Lower lobe of right lung (tissue), 2 donors: ENCODE measurements around the gene GDAP1L1. TPM values are rescaled to one million over a fixed set of nuclear protein-coding genes. Genes with fewer than 3 reads are reported as not detected.
"Not testable (repeated sequence)": the region's sequence is repeated elsewhere in the genome, so short reads cannot be mapped to it uniquely, and the experiment has no call there.

Experiments
- ATAC-seq, 2 donors: fragments of 200-7000 bp; cut with Tn5 transposase; one replicate each; pipeline ENCODE4 v1.9.1; 2020 to 2022; ENCODE audit warnings: mild to moderate bottlenecking in 2 of 2, moderate library complexity in 2 of 2
- DNase-seq: peaks from one replicate; pipeline ENCODE4 v3.0.0-alpha.2; 2020
- H3K27ac ChIP-seq: fragments of 200-600 bp; one replicate; pipeline ENCODE4 v1.8.0; 2022
- H3K27me3 ChIP-seq: fragments of 200-600 bp; one replicate; pipeline ENCODE4 v1.8.0; 2022; ENCODE audit warnings: low read depth
- H3K36me3 ChIP-seq: fragments of 200-600 bp; one replicate; pipeline ENCODE4 v1.8.0; 2022; ENCODE audit warnings: mild to moderate bottlenecking
- H3K4me1 ChIP-seq: fragments of 200-600 bp; one replicate; pipeline ENCODE4 v1.8.0; 2022
- H3K4me3 ChIP-seq: fragments of 200-600 bp; one replicate; pipeline ENCODE4 v1.8.0; 2022; ENCODE audit warnings: mild to moderate bottlenecking
- H3K9me3 ChIP-seq: fragments of 200-600 bp; one replicate; pipeline ENCODE4 v1.8.0; 2022
- intact Hi-C: fragments of 100-400 bp; cut with DNase I; formaldehyde crosslinking; loops from one replicate; pipeline ENCODE4 v1.11.0; 2022
- total RNA-seq: library from RNA; stranded (reverse); fragmentation: NEBNext Ultra II Directional; extraction: Animal tissue kit (Norgen Biotek cat#: 25700); gene quantifications from one replicate; pipeline ENCODE4 v1.2.1, GENCODE V29; 2021
- TF ChIP-seq, protein P1 (sequence below): fragments of 200-600 bp; IDR thresholded peaks from one replicate; pipeline ENCODE4 v1.8.0; 2022; ENCODE audit warnings: antibody characterized with exemption, mild to moderate bottlenecking
- donor health status: DM: no; HTN: yes; CAD: no; lungs with severe emphysema.

GDAP1L1 gene
- total RNA-seq, 1 donor from 2014 or later: not detected

GRCh38 chr20:44234566-44235317 is 12.4 kb upstream of the GDAP1L1 start:
- H3K36me3 ChIP-seq: no peaks in the 10 kb centered on the region
- intact Hi-C loops: no loop called here
- TF ChIP-seq, protein P1, sequence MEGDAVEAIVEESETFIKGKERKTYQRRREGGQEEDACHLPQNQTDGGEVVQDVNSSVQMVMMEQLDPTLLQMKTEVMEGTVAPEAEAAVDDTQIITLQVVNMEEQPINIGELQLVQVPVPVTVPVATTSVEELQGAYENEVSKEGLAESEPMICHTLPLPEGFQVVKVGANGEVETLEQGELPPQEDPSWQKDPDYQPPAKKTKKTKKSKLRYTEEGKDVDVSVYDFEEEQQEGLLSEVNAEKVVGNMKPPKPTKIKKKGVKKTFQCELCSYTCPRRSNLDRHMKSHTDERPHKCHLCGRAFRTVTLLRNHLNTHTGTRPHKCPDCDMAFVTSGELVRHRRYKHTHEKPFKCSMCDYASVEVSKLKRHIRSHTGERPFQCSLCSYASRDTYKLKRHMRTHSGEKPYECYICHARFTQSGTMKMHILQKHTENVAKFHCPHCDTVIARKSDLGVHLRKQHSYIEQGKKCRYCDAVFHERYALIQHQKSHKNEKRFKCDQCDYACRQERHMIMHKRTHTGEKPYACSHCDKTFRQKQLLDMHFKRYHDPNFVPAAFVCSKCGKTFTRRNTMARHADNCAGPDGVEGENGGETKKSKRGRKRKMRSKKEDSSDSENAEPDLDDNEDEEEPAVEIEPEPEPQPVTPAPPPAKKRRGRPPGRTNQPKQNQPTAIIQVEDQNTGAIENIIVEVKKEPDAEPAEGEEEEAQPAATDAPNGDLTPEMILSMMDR: no peak
- no peak overlapping the region for H3K27ac ChIP-seq
- no peak for ATAC-seq
- H3K4me1 ChIP-seq: no peaks in the 10 kb centered on the region
- H3K9me3 ChIP-seq: no peaks in the 10 kb centered on the region
- H3K4me3 ChIP-seq: no peak overlapping the region
- DNase-seq: no peak
- no peaks in the 10 kb centered on the region for H3K27me3 ChIP-seq

GRCh38 chr20:44235702-44236101 is 11.4 kb upstream of the GDAP1L1 start:
- ATAC-seq: no peak
- no peak for DNase-seq
- Histone ChIP-seq H3K27me3 (no peaks in the 10 kb centered on the region), H3K4me1 (no peaks in the 10 kb centered on the region), H3K27ac (no peak overlapping the region), H3K9me3 (no peaks in the 10 kb centered on the region), H3K4me3 (no peak overlapping the region), H3K36me3 (no peaks in the 10 kb centered on the region)
- TF ChIP-seq, protein P1: no peak
- intact Hi-C loops: no loop called here

DNA sequence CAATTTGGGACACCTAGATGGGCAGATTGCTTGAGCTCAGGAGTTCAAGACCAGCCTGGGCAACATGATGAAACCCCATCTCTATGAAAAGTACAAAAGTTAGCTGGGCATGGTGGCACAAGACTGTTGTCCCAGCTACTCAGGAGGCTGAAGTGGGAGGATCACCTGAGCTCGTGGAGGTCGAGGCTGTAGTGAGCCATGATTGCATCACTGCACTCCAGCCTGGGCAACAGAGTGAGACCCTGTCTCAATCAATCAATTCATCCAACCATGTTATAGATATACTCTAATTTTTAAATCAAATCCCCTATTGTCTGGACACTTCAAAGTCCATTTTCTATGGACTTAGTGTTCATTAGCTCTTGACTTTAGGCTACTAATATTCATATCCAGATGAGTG is 10.3 kb upstream of the GDAP1L1 start:
- DNase-seq, H3K27me3 ChIP-seq, ATAC-seq, H3K4me3 ChIP-seq, H3K4me1 ChIP-seq, H3K27ac ChIP-seq, H3K9me3 ChIP-seq, intact Hi-C loops, H3K36me3 ChIP-seq: not testable (repeated sequence)

DNA sequence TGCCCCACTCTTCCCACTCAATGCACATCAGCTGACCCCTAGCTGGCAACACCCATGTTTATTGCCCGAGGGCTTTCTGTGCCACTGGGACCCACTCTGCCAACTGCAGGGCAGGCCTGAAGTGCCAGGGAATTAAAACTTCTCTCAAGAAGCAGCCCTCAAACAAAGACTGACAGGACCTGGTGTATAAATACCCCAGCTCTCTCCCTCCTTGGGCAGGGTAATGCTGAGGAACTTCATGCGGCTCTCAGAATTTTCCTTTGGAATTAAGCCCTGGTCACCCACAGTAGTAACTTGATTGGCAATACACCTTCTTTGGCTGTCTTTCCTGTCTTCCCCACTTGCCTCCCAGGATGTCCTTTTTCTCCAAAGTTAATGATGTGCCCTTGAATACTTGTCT is 5.3 kb upstream of the GDAP1L1 start:
- no peak overlapping the region for H3K27ac ChIP-seq
- no peak for ATAC-seq
- intact Hi-C loops: no loop called here
- H3K4me1 ChIP-seq: no peaks in the 10 kb centered on the region
- no peaks in the 10 kb centered on the region for H3K27me3 ChIP-seq
- no peaks in the 10 kb centered on the region for H3K9me3 ChIP-seq
- no peak for DNase-seq
- TF ChIP-seq, protein P1: no peak
- H3K36me3 ChIP-seq: no peaks in the 10 kb centered on the region
- no peak overlapping the region for H3K4me3 ChIP-seq

DNA sequence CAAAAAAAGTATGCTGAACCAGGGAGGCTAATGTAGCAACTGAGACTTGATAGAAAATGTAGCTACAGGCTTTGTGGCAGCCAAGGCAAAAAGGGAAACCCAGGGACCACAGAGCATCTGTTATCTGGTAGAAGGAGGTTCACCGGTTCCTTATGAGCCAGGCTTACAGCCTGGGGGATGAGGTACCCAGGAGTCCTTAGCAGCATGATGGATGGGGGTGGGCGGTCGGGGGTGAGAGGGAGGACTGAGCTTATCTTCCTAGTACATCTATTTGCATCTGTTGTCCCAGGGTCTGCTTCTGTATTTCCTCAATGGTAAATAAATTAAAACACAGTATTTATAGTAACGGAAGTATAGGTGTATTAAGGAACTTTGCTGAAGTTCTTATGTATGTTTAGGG is 1.1 kb upstream of the GDAP1L1 start:
- Histone ChIP-seq H3K27ac (no peak overlapping the region), H3K4me1 (no peaks in the 10 kb centered on the region), H3K4me3 (no peak overlapping the region), H3K36me3 (no peaks in the 10 kb centered on the region), H3K27me3 (peaks cover 19% of the 10 kb centered on the region), H3K9me3 (no peaks in the 10 kb centered on the region)
- TF ChIP-seq, protein P1: no peak
- ATAC-seq (no peak), DNase-seq (no peak)
- intact Hi-C loops: no loop called here

DNA sequence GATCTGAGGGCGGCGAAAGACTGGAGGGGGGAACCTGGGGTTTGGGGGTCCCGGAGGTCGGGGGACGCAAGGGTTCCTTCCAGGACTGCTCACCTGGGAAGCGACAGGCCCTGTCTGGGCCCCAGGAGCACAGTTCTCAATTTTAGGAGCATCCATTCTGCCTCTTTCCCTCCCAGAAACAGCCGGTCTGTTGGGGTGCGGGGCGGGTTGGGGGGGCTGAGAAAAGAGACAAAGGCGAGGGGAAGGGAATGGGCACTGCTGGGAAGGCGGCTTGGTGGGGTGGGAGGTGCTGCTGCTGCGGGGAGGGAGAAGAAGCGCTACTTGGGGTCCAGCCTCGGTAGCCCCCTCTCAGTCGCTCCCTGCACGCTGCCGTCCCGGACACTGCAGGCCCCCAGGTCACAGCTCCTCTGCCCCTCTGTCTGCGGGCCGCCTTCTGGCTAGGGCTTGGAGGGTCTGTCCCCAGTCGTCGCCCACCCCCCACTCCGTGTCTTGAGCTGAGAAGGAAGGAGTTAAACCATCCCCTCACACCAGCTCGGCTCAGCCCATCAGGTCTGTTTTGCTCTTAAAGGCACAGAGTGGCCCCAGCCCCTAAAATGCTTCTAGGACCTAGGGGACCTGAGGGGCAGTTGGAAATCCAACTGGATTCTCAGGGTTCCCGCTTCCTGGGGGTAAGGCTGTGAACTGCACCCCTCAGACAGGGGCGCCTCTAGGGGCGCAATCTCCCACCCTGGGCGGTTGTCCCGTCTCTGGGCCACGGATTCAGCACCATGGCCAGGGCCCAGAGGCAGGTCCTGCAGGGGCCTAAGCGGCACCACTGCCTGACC is 690 bp downstream of the GDAP1L1 start:
- Histone ChIP-seq H3K36me3 (no peaks in the 10 kb centered on the region), H3K4me3 (no peak overlapping the region), H3K27ac (no peak overlapping the region), H3K4me1 (no peaks in the 10 kb centered on the region), H3K9me3 (no peaks in the 10 kb centered on the region), H3K27me3 (peaks cover 19% of the 10 kb centered on the region)
- intact Hi-C loops: no loop called here
- ATAC-seq (peak; percentile 42 to 64), DNase-seq (no peak)
- TF ChIP-seq, protein P1: no peak
